Central memory CD8-positive, alpha-beta T cell (primary cell): ENCODE measurements around the gene SELENON.
A peak's percentile ranks its signal among the peaks of the same experiment; 100 is the strongest.

Experiments
- ATAC-seq: fragments of 150-1000 bp; cut with Tn5 transposase; replicated peaks from 2 replicates; pipeline ENCODE4 v1.10.0; 2022; ENCODE audit warnings: mild to moderate bottlenecking, moderate FRiP score, moderate number of reproducible peaks; ENCODE audit not compliant: poor library complexity, severe bottlenecking; ENCODE audit errors: extremely low read depth
- DNase-seq, 2 donors: peaks; one replicate each; pipeline ENCODE4 v3.0.0; 2021; ENCODE audit warnings: low spot score in 2 of 2
- H3K27ac Mint-ChIP-seq: one replicate; pipeline ENCODE4 v1.8.0; 2022; ENCODE audit warnings: low read depth, mild to moderate bottlenecking, moderate library complexity, mixed read lengths
- H3K27me3 Mint-ChIP-seq: one replicate; pipeline ENCODE4 v1.8.0; 2022; ENCODE audit warnings: mixed read lengths
- H3K36me3 Mint-ChIP-seq: one replicate; pipeline ENCODE4 v1.8.0; 2022; ENCODE audit warnings: mild to moderate bottlenecking, moderate library complexity, mixed read lengths; ENCODE audit not compliant: insufficient read depth
- H3K4me1 Mint-ChIP-seq: one replicate; pipeline ENCODE4 v1.8.0; 2022; ENCODE audit warnings: mixed read lengths
- H3K4me3 Mint-ChIP-seq: one replicate; pipeline ENCODE4 v1.8.0; 2022; ENCODE audit warnings: mild to moderate bottlenecking, moderate library complexity, mixed read lengths
- H3K9me3 Mint-ChIP-seq: one replicate; pipeline ENCODE4 v1.8.0; 2022; ENCODE audit warnings: mixed read lengths

The SELENON gene

GRCh38 chr1:25787760-25788166 lies 12.2 kb upstream of the SELENON start:
- DNase-seq (no peak), ATAC-seq (no peak)
- no peak overlapping the region for H3K4me3 Mint-ChIP-seq
- no peak overlapping the region for H3K27ac Mint-ChIP-seq
- H3K4me1 Mint-ChIP-seq: no peaks in the 10 kb centered on the region
- no peaks in the 10 kb centered on the region for H3K27me3 Mint-ChIP-seq
- H3K9me3 Mint-ChIP-seq: no peaks in the 10 kb centered on the region
- H3K36me3 Mint-ChIP-seq: peaks cover 6% of the 10 kb centered on the region

- H3K4me1 Mint-ChIP-seq: peaks cover 6% of the 10 kb centered on the region
- DNase-seq (no peak), ATAC-seq (no peak)
- no peaks in the 10 kb centered on the region for H3K27me3 Mint-ChIP-seq
- no peak overlapping the region for H3K4me3 Mint-ChIP-seq
- H3K36me3 Mint-ChIP-seq: peaks cover 7% of the 10 kb centered on the region
- no peaks in the 10 kb centered on the region for H3K9me3 Mint-ChIP-seq
- no peak overlapping the region for H3K27ac Mint-ChIP-seq
Observed at GRCh38 chr1:25790472-25790871, 9.5 kb upstream of the SELENON start.

GRCh38 chr1:25792115-25792514 lies 7.9 kb upstream of the SELENON start:
- H3K9me3 Mint-ChIP-seq: no peaks in the 10 kb centered on the region
- no peak for DNase-seq
- H3K4me3 Mint-ChIP-seq: no peak overlapping the region
- H3K27me3 Mint-ChIP-seq: no peaks in the 10 kb centered on the region
- H3K4me1 Mint-ChIP-seq: peaks cover 22% of the 10 kb centered on the region
- no peak for ATAC-seq
- peaks cover 11% of the 10 kb centered on the region for H3K36me3 Mint-ChIP-seq
- H3K27ac Mint-ChIP-seq: no peak overlapping the region

GRCh38 chr1:25793585-25794170 lies 6.3 kb upstream of the SELENON start:
- Mint-ChIP-seq H3K4me1 (peaks cover 29% of the 10 kb centered on the region), H3K27me3 (no peaks in the 10 kb centered on the region), H3K9me3 (no peaks in the 10 kb centered on the region), H3K27ac (no peak overlapping the region), H3K4me3 (no peak overlapping the region), H3K36me3 (peaks cover 10% of the 10 kb centered on the region)
- DNase-seq (no peak), ATAC-seq (no peak)

- Mint-ChIP-seq H3K27ac (no peak overlapping the region), H3K4me1 (peaks cover 29% of the 10 kb centered on the region), H3K36me3 (peaks cover 10% of the 10 kb centered on the region), H3K9me3 (no peaks in the 10 kb centered on the region), H3K27me3 (no peaks in the 10 kb centered on the region), H3K4me3 (no peak overlapping the region)
- no peak for ATAC-seq
- DNase-seq: no peak
Observed at GRCh38 chr1:25794325-25794724, 5.7 kb upstream of the SELENON start.

GRCh38 chr1:25795211-25795610 lies 4.8 kb upstream of the SELENON start:
- DNase-seq (no peak), ATAC-seq (no peak)
- peak overlapping the region; percentile 72 for H3K27ac Mint-ChIP-seq
- no peaks in the 10 kb centered on the region for H3K9me3 Mint-ChIP-seq
- no peak overlapping the region for H3K4me3 Mint-ChIP-seq
- H3K4me1 Mint-ChIP-seq: peaks cover 29% of the 10 kb centered on the region
- H3K27me3 Mint-ChIP-seq: no peaks in the 10 kb centered on the region
- H3K36me3 Mint-ChIP-seq: peaks cover 10% of the 10 kb centered on the region

GRCh38 chr1:25795946-25796810 lies 3.8 kb upstream of the SELENON start:
- H3K27me3 Mint-ChIP-seq: no peaks in the 10 kb centered on the region
- H3K4me3 Mint-ChIP-seq: peak overlapping the region; percentile 50
- DNase-seq: peak in 1 of 2 donors; percentile 42
- H3K4me1 Mint-ChIP-seq: peaks cover 36% of the 10 kb centered on the region
- peaks cover 10% of the 10 kb centered on the region for H3K36me3 Mint-ChIP-seq
- H3K9me3 Mint-ChIP-seq: no peaks in the 10 kb centered on the region
- H3K27ac Mint-ChIP-seq: peak overlapping the region; percentile 78
- peak; percentile 75 for ATAC-seq

- Mint-ChIP-seq H3K9me3 (no peaks in the 10 kb centered on the region), H3K4me1 (peaks cover 36% of the 10 kb centered on the region), H3K36me3 (peaks cover 10% of the 10 kb centered on the region), H3K27ac (peak overlapping the region; percentile 78), H3K27me3 (no peaks in the 10 kb centered on the region), H3K4me3 (peak overlapping the region; percentile 50)
- ATAC-seq (peak; percentile 42), DNase-seq (peak; percentile 64)
Observed at GRCh38 chr1:25796811-25797458, 3.1 kb upstream of the SELENON start.

GRCh38 chr1:25797939-25798338 lies 2.1 kb upstream of the SELENON start:
- Mint-ChIP-seq H3K36me3 (peaks cover 10% of the 10 kb centered on the region), H3K27ac (no peak overlapping the region), H3K4me1 (peaks cover 41% of the 10 kb centered on the region), H3K4me3 (peak overlapping the region; percentile 69), H3K27me3 (no peaks in the 10 kb centered on the region), H3K9me3 (no peaks in the 10 kb centered on the region)
- ATAC-seq (no peak), DNase-seq (no peak)

- Mint-ChIP-seq H3K4me3 (peak overlapping the region; percentile 69), H3K4me1 (peaks cover 43% of the 10 kb centered on the region)
- no peak for ATAC-seq
Observed at GRCh38 chr1:25798666-25799351, 1.2 kb upstream of the SELENON start.

GRCh38 chr1:25799352-25799934 lies 550 bp upstream of the SELENON start:
- DNase-seq (no peak), ATAC-seq (no peak)
- Mint-ChIP-seq H3K27ac (peak overlapping the region; percentile 60), H3K27me3 (no peaks in the 10 kb centered on the region), H3K9me3 (no peaks in the 10 kb centered on the region), H3K36me3 (peaks cover 10% of the 10 kb centered on the region), H3K4me3 (peak overlapping the region; percentile 69), H3K4me1 (peaks cover 43% of the 10 kb centered on the region)

More at GRCh38 chr1:25798666-25799351, 1.2 kb upstream of the SELENON start:
- DNase-seq: no peak
- peak overlapping the region; percentile 60 for H3K27ac Mint-ChIP-seq
- H3K9me3 Mint-ChIP-seq: no peaks in the 10 kb centered on the region
- no peaks in the 10 kb centered on the region for H3K27me3 Mint-ChIP-seq
- peaks cover 10% of the 10 kb centered on the region for H3K36me3 Mint-ChIP-seq
